Measurements from ENCODE around the gene VTI1A. TPM values are rescaled to one million over a fixed set of nuclear protein-coding genes. Genes with fewer than 3 reads are reported as not detected.

The VTI1A gene
- total and polyA plus RNA-seq, 2 of the 13 experiments (the other 11 are each of a cell fraction or from before 2014, with no cell fraction given), result 11.7 to 32.7 TPM

DNA sequence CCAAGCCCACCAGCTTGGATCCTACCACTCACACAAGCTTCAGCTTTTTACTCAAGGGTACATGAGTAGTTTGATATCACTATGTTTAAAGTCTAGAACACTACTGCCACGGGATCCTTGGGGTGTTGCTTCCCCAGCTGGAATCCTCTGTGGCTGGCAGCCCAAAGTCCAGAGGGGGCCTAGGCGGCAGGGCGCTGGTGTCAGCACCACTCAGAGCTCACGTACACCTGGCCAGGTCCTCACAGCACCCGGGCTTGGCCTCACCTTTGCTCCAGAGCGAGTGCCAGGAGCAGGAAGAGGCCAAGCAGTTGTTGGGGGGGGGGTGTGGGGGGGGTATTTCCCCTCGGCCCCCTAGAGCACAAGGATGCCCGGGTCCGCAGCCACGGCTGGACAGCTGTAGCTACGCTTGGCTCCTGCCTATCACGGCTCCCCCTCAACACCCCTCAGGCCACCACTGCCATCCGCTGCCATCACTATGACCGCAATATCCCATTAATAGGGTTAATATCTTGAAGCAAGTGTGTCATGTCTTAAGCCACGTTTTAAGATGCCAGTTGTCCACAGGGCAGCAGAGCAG, 17.3 kb upstream of the VTI1A start (continued):
- TF ChIP-seq, protein P1, sequence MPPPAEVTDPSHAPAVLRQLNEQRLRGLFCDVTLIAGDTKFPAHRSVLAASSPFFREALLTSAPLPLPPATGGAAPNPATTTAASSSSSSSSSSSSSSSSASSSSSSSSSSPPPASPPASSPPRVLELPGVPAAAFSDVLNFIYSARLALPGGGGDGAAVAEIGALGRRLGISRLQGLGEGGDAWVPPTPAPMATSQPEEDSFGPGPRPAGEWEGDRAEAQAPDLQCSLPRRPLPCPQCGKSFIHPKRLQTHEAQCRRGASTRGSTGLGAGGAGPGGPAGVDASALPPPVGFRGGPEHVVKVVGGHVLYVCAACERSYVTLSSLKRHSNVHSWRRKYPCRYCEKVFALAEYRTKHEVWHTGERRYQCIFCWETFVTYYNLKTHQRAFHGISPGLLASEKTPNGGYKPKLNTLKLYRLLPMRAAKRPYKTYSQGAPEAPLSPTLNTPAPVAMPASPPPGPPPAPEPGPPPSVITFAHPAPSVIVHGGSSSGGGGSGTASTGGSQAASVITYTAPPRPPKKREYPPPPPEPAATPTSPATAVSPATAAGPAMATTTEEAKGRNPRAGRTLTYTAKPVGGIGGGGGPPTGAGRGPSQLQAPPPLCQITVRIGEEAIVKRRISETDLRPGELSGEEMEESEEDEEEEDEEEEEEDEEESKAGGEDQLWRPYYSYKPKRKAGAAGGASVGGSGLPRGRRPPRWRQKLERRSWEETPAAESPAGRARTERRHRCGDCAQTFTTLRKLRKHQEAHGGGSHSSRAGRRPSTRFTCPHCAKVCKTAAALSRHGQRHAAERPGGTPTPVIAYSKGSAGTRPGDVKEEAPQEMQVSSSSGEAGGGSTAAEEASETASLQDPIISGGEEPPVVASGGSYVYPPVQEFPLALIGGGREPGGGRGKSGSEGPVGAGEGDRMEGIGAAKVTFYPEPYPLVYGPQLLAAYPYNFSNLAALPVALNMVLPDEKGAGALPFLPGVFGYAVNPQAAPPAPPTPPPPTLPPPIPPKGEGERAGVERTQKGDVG (CRISPR knock-in tag; IDR thresholded peaks at IDR 0.05; ENCODE audit: borderline replicate concordance), result no peak
- TF ChIP-seq ZZZ3 (CRISPR knock-in tag; IDR thresholded peaks at IDR 0.05; ENCODE audit: borderline replicate concordance), result no peak
- TF ChIP-seq FOXJ3 (CRISPR knock-in tag; IDR thresholded peaks at IDR 0.05; ENCODE audit: borderline replicate concordance), result no peak
- TF ChIP-seq, protein P2, sequence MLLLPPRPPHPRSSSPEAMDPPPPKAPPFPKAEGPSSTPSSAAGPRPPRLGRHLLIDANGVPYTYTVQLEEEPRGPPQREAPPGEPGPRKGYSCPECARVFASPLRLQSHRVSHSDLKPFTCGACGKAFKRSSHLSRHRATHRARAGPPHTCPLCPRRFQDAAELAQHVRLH (CRISPR knock-in tag; IDR thresholded peaks at IDR 0.05; ENCODE audit: borderline replicate concordance, low read depth), result no peak
- TF ChIP-seq ZNF484 (CRISPR knock-in tag; IDR thresholded peaks at IDR 0.05; ENCODE audit: borderline replicate concordance, low read depth), result no peak
- no peak for TF ChIP-seq DMAP1 (CRISPR knock-in tag; IDR thresholded peaks at IDR 0.05)
- TF ChIP-seq RBM22 (optimal IDR thresholded peaks at IDR 0.05; ENCODE audit: low read length), result peak; percentile 8
- peak; percentile 20; the same call in 1 of the 2 replicates for TF ChIP-seq HNF4G (IDR thresholded peaks at IDR 0.05; ENCODE audit: borderline replicate concordance, low read depth, low read length)
- no peak for TF ChIP-seq HNF4G (CRISPR knock-in tag; IDR thresholded peaks at IDR 0.05; ENCODE audit: borderline replicate concordance, low read depth)
- no peak for TF ChIP-seq FOXA3 (CRISPR knock-in tag; IDR thresholded peaks at IDR 0.05)
- TF ChIP-seq TBP (CRISPR knock-in tag; IDR thresholded peaks at IDR 0.05), result no peak
- TF ChIP-seq, protein P3, sequence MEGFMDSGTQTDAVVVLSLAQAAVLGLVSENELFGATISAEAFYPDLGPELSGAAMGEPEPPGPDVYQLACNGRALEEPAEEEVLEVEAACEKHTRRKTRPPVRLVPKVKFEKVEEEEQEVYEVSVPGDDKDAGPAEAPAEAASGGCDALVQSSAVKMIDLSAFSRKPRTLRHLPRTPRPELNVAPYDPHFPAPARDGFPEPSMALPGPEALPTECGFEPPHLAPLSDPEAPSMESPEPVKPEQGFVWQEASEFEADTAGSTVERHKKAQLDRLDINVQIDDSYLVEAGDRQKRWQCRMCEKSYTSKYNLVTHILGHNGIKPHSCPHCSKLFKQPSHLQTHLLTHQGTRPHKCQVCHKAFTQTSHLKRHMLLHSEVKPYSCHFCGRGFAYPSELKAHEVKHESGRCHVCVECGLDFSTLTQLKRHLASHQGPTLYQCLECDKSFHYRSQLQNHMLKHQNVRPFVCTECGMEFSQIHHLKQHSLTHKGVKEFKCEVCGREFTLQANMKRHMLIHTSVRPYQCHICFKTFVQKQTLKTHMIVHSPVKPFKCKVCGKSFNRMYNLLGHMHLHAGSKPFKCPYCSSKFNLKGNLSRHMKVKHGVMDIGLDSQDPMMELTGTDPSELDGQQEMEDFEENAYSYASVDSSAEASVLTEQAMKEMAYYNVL (CRISPR knock-in tag; IDR thresholded peaks at IDR 0.05; ENCODE audit: borderline replicate concordance), result no peak
- no peak for TF ChIP-seq ZNF468 (CRISPR knock-in tag; IDR thresholded peaks at IDR 0.05)
- no peak for TF ChIP-seq ZNF430 (CRISPR knock-in tag; IDR thresholded peaks at IDR 0.05)
- TF ChIP-seq, protein P4, sequence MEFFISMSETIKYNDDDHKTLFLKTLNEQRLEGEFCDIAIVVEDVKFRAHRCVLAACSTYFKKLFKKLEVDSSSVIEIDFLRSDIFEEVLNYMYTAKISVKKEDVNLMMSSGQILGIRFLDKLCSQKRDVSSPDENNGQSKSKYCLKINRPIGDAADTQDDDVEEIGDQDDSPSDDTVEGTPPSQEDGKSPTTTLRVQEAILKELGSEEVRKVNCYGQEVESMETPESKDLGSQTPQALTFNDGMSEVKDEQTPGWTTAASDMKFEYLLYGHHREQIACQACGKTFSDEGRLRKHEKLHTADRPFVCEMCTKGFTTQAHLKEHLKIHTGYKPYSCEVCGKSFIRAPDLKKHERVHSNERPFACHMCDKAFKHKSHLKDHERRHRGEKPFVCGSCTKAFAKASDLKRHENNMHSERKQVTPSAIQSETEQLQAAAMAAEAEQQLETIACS (CRISPR knock-in tag; IDR thresholded peaks at IDR 0.05), result no peak
- TF ChIP-seq MXD4 (CRISPR knock-in tag; IDR thresholded peaks at IDR 0.05), result no peak
- no peak for TF ChIP-seq DR1 (CRISPR knock-in tag; IDR thresholded peaks at IDR 0.05)
- no peak for TF ChIP-seq ZKSCAN8 (CRISPR knock-in tag; IDR thresholded peaks at IDR 0.05; ENCODE audit: borderline replicate concordance)
- TF ChIP-seq ZNF547 (CRISPR knock-in tag; IDR thresholded peaks at IDR 0.05), result no peak
- no peak for TF ChIP-seq ZFP62 (CRISPR knock-in tag; IDR thresholded peaks at IDR 0.05)
- TF ChIP-seq, protein P5, sequence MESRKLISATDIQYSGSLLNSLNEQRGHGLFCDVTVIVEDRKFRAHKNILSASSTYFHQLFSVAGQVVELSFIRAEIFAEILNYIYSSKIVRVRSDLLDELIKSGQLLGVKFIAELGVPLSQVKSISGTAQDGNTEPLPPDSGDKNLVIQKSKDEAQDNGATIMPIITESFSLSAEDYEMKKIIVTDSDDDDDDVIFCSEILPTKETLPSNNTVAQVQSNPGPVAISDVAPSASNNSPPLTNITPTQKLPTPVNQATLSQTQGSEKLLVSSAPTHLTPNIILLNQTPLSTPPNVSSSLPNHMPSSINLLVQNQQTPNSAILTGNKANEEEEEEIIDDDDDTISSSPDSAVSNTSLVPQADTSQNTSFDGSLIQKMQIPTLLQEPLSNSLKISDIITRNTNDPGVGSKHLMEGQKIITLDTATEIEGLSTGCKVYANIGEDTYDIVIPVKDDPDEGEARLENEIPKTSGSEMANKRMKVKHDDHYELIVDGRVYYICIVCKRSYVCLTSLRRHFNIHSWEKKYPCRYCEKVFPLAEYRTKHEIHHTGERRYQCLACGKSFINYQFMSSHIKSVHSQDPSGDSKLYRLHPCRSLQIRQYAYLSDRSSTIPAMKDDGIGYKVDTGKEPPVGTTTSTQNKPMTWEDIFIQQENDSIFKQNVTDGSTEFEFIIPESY (CRISPR knock-in tag; IDR thresholded peaks at IDR 0.05), result peak; percentile 91
- TF ChIP-seq ZNF83 (CRISPR knock-in tag; IDR thresholded peaks at IDR 0.05; ENCODE audit: borderline replicate concordance), result no peak

Measured in HepG2 (cell line).